Duodenal mucosa (tissue), 2 donors: ENCODE data around the gene RBM20.
"Not testable (repeated sequence)": the region's sequence is repeated elsewhere in the genome, so short reads cannot be mapped to it uniquely, and the experiment has no call there.

Experiments
- H3K27ac ChIP-seq: one replicate; pipeline ENCODE4 v1.7.0; 2013; ENCODE audit warnings: low read depth, low read length
- H3K27me3 ChIP-seq, 2 donors: one replicate each; pipeline ENCODE4 v1.7.0; 2013; ENCODE audit warnings: low read length in 2 of 2, control low read depth in 1 of 2; ENCODE audit not compliant: insufficient read depth in 2 of 2, control insufficient read depth in 1 of 2
- H3K36me3 ChIP-seq, 2 donors: one replicate each; pipeline ENCODE4 v1.7.0; 2013; ENCODE audit warnings: low read length in 2 of 2, control low read depth in 1 of 2; ENCODE audit not compliant: insufficient read depth in 2 of 2, control insufficient read depth in 1 of 2
- H3K4me1 ChIP-seq, 2 donors: one replicate each; pipeline ENCODE4 v1.7.0; 2013; ENCODE audit warnings: low read length in 2 of 2, control low read depth in 1 of 2; ENCODE audit not compliant: insufficient read depth in 2 of 2, control insufficient read depth in 1 of 2
- H3K4me3 ChIP-seq, 2 donors: one replicate each; pipeline ENCODE4 v1.7.0; 2013; ENCODE audit warnings: low read length in 2 of 2, low read depth in 1 of 2
- H3K9ac ChIP-seq, 2 donors: one replicate each; pipeline ENCODE4 v1.7.0; 2013; ENCODE audit warnings: low read length in 2 of 2, low read depth in 1 of 2
- H3K9me3 ChIP-seq, 2 donors: one replicate each; pipeline ENCODE4 v1.7.0; 2013; ENCODE audit warnings: low read length in 2 of 2, control low read depth in 1 of 2; ENCODE audit not compliant: control insufficient read depth in 1 of 2

The RBM20 gene

GRCh38 chr10:110863956-110864355 is 219.8 kb downstream of the RBM20 start:
- Histone ChIP-seq H3K27ac (peak overlapping the region; percentile 35), H3K4me3 (no peak overlapping the region), H3K9me3 (no peaks in the 10 kb centered on the region), H3K36me3 (no peaks in the 10 kb centered on the region), H3K27me3 (no peaks in the 10 kb centered on the region), H3K9ac (no peak overlapping the region), H3K4me1 (peaks cover 60 to 86% of the 10 kb centered on the region in 2 donors)

DNA sequence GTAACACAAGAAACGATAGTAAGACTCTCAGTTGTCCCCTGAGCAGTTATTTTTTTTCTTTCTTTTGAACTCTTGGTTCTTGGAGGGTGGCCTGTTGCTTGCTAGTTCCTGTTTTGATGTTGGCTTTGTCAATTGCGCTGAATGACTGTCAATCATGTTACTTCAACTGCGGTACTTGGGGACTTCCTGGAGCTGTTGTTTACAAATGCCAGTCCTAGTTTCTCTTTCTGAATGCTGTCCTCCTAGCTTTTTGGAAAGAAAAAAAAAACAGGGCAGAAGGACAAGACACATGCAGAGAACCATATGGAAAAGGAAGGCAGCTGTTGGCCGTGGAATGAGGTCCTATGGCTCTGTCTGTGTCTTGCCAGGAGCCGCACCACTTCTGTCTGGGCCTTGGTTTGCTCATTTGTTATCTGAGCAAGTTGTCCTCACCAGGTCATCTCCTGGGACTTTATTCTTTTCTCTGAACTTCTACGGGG is 220.6 kb downstream of the RBM20 start:
- H3K4me3 ChIP-seq: peak overlapping the region; percentile 40 to 50
- H3K4me1 ChIP-seq: peaks cover 53 to 85% of the 10 kb centered on the region in 2 donors
- no peaks in the 10 kb centered on the region for H3K27me3 ChIP-seq
- H3K36me3 ChIP-seq: no peaks in the 10 kb centered on the region
- H3K9ac ChIP-seq: peak overlapping the region; percentile 43 to 59
- peak overlapping the region; percentile 87 for H3K27ac ChIP-seq
- no peaks in the 10 kb centered on the region for H3K9me3 ChIP-seq

DNA sequence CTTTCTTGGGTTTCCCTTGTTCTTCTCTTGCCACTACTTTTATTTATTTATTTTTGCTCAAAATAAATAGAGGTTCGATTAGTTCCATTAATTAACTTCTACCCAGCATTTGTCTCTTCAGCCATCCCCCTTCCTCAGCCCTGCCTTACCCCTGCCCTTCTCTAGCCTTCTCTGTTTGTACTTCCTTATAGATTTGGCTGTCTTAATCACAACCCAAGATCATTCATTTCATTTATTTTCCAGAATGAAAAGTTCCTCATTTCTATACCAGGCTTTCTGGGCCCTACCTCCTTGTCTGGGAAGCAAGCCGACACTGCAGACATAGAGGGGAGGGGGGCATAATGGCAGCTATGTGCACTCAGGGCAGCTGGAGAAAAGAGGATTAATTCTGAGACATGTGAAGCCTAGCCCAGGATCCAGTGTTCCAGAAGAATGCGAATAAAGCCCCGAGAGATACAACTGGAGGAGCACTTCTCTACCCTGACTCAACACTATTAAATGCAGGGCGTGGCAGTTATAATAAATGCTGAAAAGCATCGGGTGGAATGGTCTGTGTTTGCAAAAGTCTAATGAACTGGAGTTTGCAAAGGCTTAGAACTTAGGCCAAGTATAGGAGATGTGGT is 221.2 kb downstream of the RBM20 start:
- Histone ChIP-seq H3K9ac (peak overlapping the region; percentile 43 to 59), H3K27ac (peak overlapping the region; percentile 87), H3K27me3 (no peaks in the 10 kb centered on the region), H3K9me3 (no peaks in the 10 kb centered on the region), H3K36me3 (no peaks in the 10 kb centered on the region), H3K4me3 (peak overlapping the region; percentile 40 to 50), H3K4me1 (peaks cover 47 to 79% of the 10 kb centered on the region in 2 donors)

GRCh38 chr10:110865809-110866482 is 221.8 kb downstream of the RBM20 start:
- Histone ChIP-seq H3K4me1 (peaks cover 44 to 77% of the 10 kb centered on the region in 2 donors), H3K27me3 (no peaks in the 10 kb centered on the region), H3K9me3 (no peaks in the 10 kb centered on the region), H3K9ac (peak overlapping the region; percentile 43 to 59), H3K36me3 (no peaks in the 10 kb centered on the region), H3K27ac (peak overlapping the region; percentile 87), H3K4me3 (peak overlapping the region in 1 of 2 donors; percentile 50)

DNA sequence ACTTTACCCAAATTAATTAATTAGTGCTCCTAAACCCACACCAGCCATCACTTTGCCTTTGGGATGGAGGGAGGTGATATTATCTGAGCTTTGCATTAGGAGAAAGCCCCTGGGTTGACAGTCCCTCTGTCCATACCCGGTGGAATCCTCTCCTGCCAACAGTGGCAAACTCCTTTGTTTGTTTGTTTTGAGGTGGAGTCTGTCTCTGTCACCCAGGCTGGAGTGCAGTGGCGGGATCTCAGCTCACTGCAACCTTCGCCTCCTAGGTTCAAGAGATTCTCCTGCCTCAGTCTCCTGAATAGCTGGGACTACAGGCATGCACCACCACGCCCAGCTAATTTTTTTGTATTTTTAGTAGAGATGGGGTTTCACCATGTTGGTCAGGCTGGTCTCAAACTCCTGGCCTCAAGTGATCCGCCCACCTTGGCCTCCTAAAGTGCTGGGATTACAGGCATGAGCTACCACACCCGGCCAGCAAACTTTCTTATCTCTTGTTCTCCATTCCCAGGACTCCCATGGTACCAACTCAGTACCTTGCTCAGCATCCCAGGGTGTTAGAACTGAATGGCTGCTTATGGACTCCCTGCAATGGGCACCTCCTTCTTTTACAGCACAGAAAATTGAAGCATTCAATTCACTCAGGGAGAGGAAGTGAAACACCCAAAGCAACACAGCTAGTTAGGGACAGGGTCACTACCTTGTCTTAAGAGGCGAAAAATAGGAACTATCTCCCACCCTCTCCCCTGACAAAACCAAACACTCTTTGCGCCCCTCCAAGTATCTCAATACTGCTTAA is 223.1 kb downstream of the RBM20 start:
- not testable (repeated sequence) for H3K27ac ChIP-seq

GRCh38 chr10:110867807-110868465 is 223.8 kb downstream of the RBM20 start:
- H3K27me3 ChIP-seq: no peaks in the 10 kb centered on the region
- no peak overlapping the region for H3K9ac ChIP-seq
- H3K4me1 ChIP-seq: peaks cover 42 to 75% of the 10 kb centered on the region in 2 donors
- no peaks in the 10 kb centered on the region for H3K9me3 ChIP-seq
- no peak overlapping the region for H3K4me3 ChIP-seq
- no peak overlapping the region for H3K27ac ChIP-seq
- H3K36me3 ChIP-seq: no peaks in the 10 kb centered on the region

More for the DNA sequence above, 223.1 kb downstream of the RBM20 start:
- peaks cover 42 to 77% of the 10 kb centered on the region in 2 donors for H3K4me1 ChIP-seq
- not testable (repeated sequence) for H3K36me3 ChIP-seq, H3K27me3 ChIP-seq, H3K9me3 ChIP-seq, H3K9ac ChIP-seq, H3K4me3 ChIP-seq

DNA sequence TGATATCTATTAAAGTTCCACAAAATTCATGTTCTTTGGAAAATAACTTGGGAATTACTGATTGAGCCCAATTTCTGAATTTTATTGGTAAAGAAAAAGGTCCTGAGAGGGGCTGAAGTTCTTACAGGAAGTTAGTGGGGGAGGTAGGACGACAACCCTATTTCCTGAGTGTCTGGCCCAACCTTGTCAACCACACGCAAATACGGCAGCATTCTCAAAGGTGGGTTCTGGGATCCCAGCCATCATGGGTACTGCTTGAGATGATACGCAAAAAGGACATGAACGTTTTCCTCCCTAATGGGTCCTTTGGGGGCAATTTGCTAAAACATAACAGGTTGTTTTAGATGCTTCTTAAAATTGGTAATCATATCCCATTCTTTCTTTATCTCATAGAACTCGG is 224.8 kb downstream of the RBM20 start:
- peak overlapping the region in 1 of 2 donors; percentile 30 for H3K9ac ChIP-seq
- H3K36me3 ChIP-seq: no peaks in the 10 kb centered on the region
- H3K27me3 ChIP-seq: no peaks in the 10 kb centered on the region
- no peak overlapping the region for H3K4me3 ChIP-seq
- peaks cover 39 to 64% of the 10 kb centered on the region in 2 donors for H3K4me1 ChIP-seq
- no peak overlapping the region for H3K27ac ChIP-seq
- no peaks in the 10 kb centered on the region for H3K9me3 ChIP-seq

DNA sequence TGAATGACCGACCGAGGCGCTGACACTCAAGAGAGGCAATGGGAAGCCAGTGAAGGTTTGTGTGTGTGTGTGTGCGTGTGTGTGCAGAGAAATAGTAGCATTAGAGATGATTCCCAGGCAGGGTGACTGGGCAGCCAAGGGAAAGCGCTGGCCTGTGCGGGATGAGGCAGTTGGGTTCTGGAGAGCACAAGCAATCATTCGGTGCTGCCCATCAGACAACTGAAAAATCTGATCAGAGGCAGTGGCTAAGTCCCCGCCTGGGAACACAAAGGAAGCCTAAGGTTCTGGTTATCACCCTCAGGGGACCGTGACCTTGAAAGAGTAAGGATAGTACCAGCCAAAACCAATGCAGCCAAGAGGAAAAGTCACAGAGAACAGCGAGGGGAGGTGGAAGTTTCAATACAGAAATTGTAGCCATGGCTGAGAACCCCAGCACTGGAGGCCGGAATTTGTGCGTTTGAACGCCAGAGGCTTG is 226.7 kb downstream of the RBM20 start:
- Histone ChIP-seq H3K9me3 (no peaks in the 10 kb centered on the region), H3K9ac (peak overlapping the region; percentile 61 to 87), H3K27ac (peak overlapping the region; percentile 94), H3K4me1 (peaks cover 21 to 52% of the 10 kb centered on the region in 2 donors), H3K36me3 (peaks cover 0 to 2% of the 10 kb centered on the region in 2 donors), H3K27me3 (no peaks in the 10 kb centered on the region), H3K4me3 (peak overlapping the region; percentile 83 to 84)

DNA sequence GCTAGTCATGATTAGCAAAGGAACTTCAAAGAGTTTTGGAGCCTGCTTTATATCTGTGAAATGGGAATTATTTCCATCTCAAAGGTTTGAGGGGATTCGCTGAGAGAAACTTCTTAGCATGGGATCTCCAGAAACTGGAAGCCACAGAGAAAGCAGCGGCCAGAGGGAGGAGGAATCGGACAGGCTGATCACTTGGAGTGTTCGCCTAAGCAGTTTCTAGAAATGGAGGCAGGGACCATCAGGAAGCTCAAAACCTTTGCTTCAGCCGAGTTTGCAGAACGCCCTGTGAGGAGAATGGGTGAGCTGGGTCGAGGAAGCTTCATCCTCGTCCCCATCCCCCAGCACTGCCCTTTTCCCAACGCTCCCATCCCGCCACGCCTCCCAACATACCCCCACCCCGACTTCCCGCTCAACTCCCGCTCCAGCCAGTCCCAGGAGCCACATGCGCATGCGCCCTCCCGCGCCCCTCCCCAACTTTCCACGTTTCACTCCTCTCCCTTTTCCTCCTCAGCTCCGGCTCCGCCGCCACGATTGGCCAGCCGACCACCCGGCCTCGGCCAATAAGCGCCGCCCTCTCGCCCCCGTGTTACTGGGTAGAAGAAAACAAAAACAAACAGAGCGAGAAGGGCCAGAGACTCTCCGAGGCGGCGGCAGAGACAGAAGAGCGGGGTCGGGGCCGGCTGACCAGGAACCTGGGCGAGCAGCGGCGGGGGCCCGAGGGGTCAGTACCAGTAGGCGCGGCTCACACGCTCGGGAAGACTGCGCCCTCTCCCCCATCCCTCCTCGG is 227.4 kb downstream of the RBM20 start, which contains the start of gene PDCD4:
Gene PDCD4 (plus strand): TSS at position 631 of the 787 bp plus-strand sequence. CDS start 4,100 bp downstream, outside the sequence.
- no peaks in the 10 kb centered on the region for H3K27me3 ChIP-seq
- peaks cover 0 to 5% of the 10 kb centered on the region in 2 donors for H3K36me3 ChIP-seq
- no peaks in the 10 kb centered on the region for H3K9me3 ChIP-seq
- H3K4me1 ChIP-seq: peaks cover 18 to 52% of the 10 kb centered on the region in 2 donors
- H3K4me3 ChIP-seq: peak within 1 kb of the TSS; percentile 83 to 84
- H3K9ac ChIP-seq: peak within 1 kb of the TSS; percentile 87 to 89
- H3K27ac ChIP-seq: peak within 1 kb of the TSS; percentile 94
